ENCODE measurements around the gene HEG1.

- no peak for TF ChIP-seq RAD21 (IDR thresholded peaks at IDR 0.05; ENCODE audit: low read length)
- TF ChIP-seq CTCF (conservative IDR thresholded peaks at IDR 0.05; ENCODE audit: low read depth, low read length) = no peak
- no peak for TF ChIP-seq POLR2A (IDR thresholded peaks at IDR 0.05; ENCODE audit: low read depth, low read length)
- TF ChIP-seq MXI1 (IDR thresholded peaks at IDR 0.05; ENCODE audit: borderline replicate concordance, low read depth, low read length) = no peak
- no peak for TF ChIP-seq MAFK (IDR thresholded peaks at IDR 0.05; ENCODE audit: low read depth, low read length)
Measured at GRCh38 chr3:124935794-124936542, 119.8 kb downstream of the HEG1 start.
